ENCODE data around the gene MKNK2.

DNA sequence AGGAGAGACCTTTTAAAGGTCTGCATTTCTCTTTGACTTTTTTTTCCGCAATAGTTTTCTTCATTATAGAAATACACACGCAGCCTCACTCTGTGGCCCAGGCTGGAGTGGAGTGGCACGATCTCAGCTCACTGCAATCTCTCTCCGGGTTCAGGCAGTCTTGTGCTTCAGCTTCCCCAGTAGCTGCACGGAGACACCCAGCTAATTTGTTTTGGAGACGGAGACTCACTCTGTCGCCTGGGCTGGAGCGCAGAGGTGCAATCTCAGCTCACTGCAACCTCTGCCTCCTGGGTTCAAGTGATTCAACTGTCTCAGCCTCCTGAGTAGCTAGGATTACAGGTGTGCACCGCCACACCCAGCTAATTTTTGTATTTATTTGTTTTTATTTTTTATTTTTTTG is 11.7 kb upstream of the MKNK2 start:
- TF ChIP-seq EZH2 (IDR thresholded peaks at IDR 0.05; ENCODE audit: insufficient read depth, poor library complexity, severe bottlenecking), result no peak
- TF ChIP-seq EZH2phosphoT487 (IDR thresholded peaks at IDR 0.05; ENCODE audit: insufficient read depth, low read depth), result no peak
